NCI-H146 treated with DMSO at 0.1 percent for 48 hours (cell line): Measurements from ENCODE around the gene SLC39A3.

ENCODE experiments used
- DNase-seq: peaks from one replicate; lab custom pipeline; 2025; ENCODE audit not compliant: unreplicated experiment; lab: John Stamatoyannopoulos, UW

SLC39A3 gene

GRCh38 chr19:2750808-2751437 lies 11.1 kb upstream of the SLC39A3 start:
- no peak for DNase-seq

DNA sequence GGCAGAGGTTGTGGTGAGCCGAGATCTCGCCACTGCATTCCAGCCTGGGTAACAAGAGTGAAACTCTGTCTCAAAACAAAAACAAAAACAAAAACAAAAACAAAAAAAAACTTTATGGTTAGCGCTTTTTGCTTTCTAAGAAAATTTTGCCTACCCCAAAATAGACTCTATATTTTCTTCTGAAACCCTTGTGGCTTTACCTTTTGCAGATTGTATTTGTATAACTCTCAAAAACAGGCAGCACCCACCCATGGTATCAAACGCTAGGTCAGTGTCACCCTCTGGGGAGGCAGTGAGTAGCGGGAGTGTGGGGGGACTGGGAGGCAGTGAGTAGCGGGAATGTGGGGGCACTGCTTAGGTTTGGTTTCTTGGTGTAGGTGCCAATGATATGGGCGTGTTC lies 7.5 kb upstream of the SLC39A3 start:
- DNase-seq = no peak

DNA sequence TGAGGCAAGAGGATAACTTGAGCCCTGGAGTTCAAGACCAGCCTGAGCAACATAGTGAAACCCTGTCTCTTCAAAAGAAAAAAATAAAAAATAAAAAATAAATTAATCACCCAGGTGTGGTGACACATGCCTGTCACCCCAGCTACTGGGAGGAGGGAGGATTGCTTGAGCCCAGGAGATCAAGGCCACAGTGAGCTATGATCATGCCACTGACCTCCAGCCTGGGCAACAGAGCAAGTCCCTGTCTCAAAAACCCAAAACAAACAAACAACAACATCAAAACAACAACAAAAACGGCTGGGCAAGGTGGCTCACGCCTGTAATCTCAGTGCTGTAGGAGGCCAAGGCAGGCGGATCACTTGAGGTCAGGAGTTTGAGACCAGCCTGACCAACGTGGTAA lies 4.3 kb upstream of the SLC39A3 start:
- no peak for DNase-seq

- DNase-seq = no peak
Measured at GRCh38 chr19:2743099-2743498, 3.3 kb upstream of the SLC39A3 start.

DNA sequence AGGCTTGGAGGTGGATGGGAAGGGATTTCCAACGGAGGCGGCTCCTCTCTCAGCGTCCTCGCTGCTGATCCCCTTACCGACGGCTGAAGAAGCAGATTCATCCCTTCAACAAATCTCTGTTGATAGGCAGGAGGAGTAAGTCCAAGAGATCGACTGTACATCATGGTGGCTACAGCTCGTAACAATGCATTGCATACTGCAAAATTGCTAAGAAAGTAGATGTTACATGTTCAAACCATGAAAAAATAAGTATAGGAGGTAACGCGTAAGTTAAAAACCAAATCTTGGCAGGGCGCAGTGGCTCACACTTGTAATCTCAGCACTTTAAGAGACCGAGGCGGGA lies 468 bp upstream of the SLC39A3 start:
- no peak for DNase-seq

- DNase-seq = no peak
Measured at GRCh38 chr19:2736550-2737190, 3.1 kb downstream of the SLC39A3 start.

DNA sequence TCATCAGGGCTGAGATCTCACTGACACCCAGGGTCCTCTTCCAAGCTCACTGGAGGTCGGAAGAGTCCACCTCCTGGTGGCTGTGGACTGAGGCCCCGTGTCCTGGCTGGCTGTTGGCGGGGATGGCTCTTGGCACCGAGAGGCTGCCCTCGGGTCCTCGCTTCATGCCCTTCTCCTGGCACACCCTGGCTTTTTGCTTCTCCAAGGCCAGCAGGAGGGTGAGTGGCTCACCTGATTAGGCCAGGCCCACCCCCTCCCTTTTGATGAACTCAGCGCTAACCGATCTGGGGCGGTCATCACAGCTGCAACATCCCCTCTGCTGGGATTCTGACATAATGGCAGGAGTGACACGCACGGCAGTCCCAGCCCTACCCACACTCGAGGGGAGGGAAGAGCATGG lies 4.4 kb downstream of the SLC39A3 start:
- DNase-seq = no peak

DNA sequence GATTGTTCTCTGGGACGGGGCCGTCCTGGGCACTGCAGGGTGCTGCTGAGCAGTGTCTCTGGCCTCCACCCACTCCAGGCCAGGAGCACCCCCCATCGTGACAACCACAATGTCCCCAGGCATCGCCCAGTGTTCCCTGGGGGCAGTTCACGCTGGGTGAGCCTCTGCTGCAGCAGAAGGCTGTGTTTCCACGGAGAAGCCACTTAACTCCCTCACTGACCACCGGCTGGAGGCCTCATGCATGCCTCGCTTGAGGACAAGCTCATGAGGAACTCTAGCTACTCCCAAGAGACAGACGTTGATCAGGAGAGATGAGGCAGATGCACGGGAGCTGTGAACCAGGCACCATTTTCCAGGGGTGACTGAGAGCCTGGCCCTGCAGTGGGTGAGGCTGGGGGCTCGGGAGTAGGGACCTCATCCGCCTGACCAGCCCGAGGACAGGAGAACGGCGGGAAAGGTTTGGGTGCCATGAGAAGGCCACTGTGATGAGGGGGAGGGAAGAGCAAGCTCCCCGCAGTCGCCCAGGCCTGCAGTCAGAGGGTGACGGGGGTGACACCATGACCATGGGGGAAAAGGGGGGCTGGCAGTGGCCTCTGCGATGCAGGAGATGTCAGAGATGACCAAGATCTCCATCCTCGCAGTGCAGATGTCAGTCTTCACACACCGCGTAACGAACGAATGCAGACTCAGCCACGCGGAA lies 5.1 kb downstream of the SLC39A3 start:
- DNase-seq = no peak

DNA sequence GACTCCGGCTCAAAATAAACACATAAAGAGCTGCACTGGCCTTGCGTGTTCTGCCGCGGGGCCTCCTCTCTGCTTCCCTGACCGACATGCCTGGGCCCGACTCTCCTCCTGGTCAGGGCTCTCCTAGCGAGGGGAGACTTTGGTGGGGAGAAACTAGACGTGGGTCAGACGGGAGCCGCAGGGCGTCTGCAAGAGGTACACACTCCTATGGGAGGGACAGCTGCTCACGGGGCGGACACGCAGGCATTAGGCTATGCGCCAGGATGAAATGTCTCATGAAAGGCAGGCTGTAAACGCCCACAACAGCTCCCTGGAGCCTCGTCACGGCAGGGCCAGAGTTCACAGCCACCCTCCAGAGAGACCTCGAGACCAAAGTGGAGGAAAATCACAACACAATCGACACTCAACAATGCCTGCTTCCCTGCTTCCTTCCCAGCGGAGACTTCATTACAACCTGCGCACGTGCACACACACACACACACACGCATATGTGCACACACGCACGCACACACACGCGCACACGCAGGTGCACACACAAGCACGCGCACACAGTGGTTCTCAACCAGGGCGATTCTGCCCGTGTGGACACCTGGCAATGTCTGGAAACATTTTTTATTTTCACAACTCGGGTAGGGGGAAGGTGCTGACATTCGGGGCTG lies 5.8 kb downstream of the SLC39A3 start:
- no peak for DNase-seq

DNA sequence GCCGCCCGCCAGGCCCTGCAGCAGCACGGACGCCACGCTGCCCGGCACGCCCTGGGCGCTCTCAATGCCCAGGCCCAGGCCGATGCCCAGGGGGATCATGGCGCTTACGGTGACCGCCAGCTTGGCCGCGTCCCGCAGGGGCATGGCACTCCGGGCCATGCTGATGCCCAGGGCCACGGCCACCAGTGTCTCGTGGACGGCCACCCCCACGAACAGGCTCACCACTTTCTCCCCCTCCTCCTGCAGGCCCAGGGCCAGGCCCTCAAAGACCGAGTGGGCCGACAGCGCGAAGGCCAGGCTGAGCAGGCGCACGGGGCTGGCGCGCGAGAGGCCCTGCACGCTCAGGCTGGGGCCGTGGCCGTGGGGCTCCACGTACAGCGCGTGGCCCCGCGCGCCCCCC lies 6.9 kb downstream of the SLC39A3 start:
- DNase-seq = no peak

DNA sequence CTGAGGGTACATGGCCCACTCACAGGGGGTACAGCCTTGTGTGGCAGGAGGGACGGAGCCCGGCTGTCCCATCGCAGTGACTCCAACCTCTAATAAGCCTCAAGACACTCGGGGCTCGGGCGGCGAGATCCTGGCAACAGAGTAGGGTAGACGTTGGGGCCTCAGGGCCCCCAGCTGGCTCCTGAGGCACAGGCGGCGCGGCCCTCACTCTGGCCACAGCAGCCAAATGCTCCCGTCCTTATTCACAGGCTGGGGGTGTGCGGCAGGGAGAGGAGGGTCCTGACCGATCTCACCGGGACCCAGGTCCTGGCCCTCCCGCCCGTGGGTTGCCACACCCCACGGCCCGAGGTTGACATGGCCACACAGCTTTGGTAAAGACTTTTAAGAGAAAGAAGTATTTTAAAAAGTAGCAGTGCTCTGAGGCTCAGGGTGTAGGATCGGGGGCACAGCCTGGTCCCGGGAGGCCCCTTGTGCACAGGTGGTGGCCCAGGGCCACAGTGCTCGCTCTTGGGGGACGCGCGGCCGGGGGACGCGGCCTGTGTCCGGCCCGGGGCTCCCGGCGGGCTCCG lies 7.6 kb downstream of the SLC39A3 start:
- DNase-seq = no peak

GRCh38 chr19:2731181-2731995 lies 8.4 kb downstream of the SLC39A3 start:
- DNase-seq = no peak

DNA sequence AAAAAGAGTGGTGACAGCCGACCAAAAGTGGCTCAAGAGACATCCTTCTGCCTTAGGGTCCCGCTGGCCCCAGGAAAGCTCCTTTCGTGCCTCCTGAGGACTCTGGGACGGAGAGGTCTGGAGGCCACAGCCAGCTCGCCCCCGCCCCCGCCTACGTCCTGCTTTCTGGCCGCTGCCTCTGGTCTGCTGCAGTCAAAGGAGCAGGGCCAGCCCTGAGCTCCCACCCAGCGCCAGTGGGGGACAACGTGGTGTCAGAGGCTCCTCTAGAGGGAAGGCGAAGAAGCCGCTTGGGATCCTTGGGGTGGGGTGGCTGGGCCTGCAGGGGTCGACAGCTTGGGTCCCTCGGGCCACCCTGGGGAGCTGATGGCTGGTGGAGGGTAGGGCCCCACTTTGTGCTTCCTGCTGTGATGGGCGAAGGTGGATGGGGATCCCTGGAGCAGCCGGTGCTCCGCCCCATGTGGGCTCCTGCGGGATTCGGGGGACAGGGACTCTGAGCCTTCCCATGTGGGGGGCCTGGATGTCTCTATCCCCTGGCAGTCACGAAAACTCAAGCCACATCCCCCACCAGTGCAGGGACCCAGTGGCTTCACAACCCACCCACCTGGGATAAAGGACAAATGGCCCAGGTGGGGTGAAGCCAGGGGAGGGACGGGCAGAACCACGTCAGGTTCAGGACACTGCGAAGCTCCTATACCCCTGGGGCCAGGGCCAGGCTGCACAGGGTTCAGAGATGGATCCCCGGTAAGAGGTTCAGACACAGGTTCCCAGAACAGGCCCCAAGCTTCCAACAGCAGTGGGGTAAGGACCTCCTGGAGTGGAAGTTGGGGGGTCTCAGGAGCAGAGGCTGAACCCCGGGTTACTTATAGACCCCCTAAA lies 9.6 kb downstream of the SLC39A3 start:
- no peak for DNase-seq

- no peak for DNase-seq
Measured at GRCh38 chr19:2728783-2729387, 10.9 kb downstream of the SLC39A3 start.

GRCh38 chr19:2727640-2727944 lies 12.2 kb downstream of the SLC39A3 start:
- peak; percentile 18 for DNase-seq

DNA sequence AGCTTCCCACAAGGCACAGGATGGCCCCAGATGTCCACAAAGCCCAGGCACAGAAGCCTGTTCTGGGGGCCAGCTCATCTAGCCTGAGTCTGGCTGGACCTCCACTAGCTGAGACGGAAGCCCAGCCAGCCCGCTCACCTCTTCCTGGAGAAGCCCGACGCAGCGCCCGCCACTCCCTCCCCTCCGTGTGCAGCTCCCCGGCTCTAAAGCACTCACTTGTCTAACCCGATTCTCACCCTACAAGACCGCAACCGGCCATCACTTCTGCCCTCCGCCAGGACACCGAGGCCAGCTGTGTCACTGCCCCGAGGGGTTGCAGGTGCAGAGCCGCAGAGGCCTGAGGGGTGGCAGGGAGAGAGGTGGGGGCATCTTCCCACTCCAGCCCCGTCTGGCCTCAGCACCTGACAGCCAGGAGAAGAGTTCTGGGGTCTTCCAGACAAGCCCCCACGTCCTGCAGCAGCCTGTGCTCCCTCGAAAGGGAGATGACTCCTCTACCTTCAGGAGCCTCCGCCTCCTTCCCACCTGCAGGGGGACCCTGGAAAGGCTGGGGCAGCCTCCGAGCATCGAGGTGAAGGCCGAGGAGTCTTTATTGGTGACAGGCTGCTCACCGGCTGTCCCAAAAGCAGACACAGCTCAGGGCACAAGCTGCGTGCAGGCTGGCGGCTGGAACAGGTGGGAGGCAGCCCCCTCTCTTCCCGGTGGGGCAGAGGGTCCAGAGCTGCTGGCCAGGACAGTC lies 12.7 kb downstream of the SLC39A3 start:
- DNase-seq = peak; percentile 8

- DNase-seq = no peak
Measured at GRCh38 chr19:2726160-2726855, 13.5 kb downstream of the SLC39A3 start.

- no peak for DNase-seq
Measured at GRCh38 chr19:2724148-2724557, 15.7 kb downstream of the SLC39A3 start.
